GM15510 (cell line): Measurements from ENCODE around the gene TRABD2B.

Source experiments
- POLR2A ChIP-seq: IDR thresholded peaks from 3 replicates; pipeline ENCODE4 v1.6.1; 2011; ENCODE audit warnings: borderline replicate concordance; ENCODE audit not compliant: insufficient read length; ENCODE audit errors: extremely low read depth

The TRABD2B gene

DNA sequence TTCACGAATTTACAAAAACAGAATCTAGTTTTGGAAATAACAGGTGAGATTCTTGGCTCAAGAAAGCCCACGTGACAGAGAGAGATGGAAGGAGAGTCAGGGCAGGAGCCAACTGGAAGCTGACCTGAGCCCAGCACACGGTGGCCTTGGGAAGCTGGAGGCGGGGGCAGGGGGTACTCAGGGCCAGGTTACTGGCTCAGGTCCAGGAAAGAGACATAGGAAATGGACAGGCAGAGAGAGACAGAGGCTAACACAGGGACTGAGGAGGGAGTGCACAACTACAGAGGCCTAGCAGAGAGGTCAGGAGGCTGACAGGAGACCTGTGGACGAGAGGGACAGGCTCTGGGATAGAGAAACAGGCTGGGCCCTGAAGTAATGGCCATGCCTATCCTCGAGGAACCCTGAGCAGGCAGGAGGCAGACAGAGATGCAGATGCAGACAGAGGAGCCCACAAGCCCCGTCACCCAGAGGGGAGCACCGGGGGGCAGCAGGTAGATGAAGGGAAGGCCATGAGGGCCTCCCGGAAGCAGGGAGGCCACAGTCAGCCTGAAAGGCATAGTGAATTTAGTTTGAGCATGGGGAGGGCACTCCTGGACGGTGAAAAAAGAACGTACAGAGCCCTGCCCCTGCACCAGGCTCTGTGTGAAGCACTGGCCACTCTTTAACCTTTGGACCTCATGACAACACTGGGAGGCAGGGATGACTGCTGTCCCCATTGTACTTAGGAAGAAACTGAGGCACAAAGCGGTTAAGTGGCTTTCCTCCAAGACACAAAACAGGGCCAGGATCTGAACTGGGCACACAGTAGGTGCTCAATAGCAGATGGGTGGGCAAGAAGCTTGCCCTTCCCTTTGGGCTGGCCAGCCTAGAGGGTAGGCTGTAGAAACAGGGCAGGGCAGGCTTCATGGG lies 230.1 kb downstream of the TRABD2B start:
- no peak for TF ChIP-seq POLR2A

DNA sequence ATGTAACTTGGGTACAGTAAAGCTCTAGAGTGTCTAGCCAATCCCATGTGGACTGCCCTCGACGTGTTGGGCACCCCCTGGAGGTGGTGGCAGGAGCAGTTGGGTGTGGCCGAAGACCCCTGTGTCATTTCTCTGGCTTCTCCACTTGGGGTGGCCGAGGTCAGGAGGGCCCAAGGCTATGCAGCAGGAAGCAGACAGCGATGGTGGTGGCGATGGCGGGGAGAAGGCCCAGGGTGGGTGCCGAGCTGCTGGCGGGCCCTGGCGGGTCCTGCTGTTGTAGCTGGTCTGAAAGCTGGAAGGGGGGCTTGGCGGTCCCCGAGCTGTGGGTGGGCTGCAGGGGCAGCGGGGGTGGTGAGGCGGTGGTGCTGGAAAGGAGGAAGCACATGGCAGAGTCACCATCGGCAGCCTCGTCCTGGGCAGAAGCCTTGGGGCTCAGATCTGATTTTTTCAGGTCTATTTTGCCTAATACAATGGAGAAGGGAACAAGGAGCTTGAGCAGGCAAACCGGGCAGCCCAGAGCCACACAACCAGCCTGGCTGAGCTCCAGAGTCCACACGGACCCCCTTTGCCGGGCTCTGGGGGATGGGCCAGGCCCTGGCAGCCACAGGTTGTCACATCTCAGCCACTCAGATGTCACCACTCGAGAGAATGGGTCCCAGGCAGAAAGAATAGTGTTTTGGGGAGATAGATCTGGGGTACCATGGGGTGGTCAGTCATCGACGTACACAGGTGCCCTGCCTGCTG lies 231.3 kb downstream of the TRABD2B start:
- TF ChIP-seq POLR2A, result no peak

DNA sequence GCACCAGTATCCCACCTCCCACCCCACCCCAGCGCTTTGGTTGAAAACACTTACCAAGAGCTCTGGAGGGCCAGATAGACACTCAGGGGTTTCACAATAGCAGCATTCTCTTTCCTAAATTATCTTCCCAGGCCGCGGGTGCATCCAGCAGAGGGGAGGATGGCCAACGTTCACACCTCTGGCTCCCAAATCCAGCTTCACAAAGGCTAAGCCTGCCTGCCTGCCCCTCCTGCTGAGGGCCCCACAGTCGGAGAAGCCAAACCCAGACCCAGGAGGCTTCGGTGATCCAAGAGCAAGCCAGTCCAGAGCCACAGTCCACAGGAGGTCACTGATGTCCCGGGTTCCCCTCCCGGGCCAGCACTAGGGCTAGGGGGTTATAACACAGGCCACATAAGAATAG lies 231.9 kb downstream of the TRABD2B start:
- no peak for TF ChIP-seq POLR2A

DNA sequence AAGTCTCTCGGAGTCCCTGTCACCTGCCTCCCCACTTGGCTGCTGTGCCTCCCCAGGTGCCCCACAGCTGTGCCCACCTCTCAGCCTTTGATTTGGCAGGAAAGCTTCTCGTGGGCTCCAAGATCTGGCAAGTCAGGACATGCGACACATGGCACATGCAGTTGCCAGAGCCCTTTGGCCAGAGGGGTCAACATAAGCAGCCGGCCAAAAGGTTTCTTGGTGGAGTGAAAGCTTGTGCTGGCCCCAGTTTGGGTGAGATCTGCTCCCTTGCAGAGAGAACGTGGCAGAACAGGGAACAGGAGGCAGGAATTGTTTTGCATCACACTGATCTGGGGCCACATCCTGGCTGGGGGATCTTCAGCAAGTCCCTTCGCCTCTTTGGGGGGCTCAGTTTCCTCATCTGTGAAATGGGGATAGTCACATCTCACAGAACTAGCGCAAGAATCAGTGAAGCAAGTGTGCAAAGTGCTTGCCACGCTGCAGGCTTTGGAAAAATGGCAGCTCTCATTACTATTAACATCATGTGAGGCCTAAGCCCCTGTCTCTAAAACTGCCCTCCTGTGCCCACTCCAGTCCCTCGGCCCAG lies 232.6 kb downstream of the TRABD2B start:
- TF ChIP-seq POLR2A, result no peak

DNA sequence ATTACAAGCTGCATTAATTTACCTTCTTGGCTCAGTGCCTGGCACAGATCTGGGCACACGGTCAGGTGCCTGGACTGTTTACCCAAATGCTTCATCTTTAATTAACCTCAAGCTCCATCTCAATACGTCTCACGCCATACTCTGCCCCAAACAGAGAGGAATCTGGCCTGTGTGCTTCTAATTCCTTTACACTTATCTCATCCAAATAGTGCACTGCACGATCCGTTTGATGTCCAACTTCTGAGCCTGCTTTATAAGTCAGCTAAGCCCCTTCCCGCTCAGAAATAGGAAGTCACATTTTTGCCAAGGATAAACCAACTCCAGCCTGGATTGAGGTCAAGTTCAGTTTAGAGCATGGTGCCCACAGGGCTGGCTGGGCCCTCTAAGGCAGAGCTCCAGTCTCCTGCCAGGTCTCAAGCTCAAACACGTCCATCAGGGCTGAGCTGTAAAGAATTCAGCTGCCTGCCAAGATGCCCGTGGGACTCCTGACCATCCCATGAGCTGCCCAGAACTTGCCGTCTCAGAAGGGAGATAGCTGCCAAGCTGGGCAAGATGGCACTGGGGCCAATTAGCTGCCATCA lies 233.5 kb downstream of the TRABD2B start:
- no peak for TF ChIP-seq POLR2A

DNA sequence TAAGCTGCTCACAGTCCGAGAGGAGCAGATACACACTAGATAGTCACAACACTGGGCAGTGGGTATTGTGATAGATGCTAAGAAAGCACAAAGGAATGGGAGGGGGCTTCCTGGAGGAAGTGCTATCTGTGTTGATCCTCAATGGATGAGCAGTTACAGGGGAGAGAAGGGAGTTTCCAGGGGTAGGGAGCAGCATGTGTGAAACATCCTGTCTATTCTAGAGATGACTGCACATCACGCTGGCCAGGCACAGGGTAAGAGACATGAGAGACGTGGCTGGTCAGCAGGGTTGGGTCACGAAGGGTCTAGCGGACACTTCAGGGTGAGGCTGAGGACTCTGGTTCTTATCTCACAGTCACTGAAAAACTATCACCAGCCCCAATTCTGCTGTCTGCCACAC lies 235.2 kb downstream of the TRABD2B start:
- no peak for TF ChIP-seq POLR2A

DNA sequence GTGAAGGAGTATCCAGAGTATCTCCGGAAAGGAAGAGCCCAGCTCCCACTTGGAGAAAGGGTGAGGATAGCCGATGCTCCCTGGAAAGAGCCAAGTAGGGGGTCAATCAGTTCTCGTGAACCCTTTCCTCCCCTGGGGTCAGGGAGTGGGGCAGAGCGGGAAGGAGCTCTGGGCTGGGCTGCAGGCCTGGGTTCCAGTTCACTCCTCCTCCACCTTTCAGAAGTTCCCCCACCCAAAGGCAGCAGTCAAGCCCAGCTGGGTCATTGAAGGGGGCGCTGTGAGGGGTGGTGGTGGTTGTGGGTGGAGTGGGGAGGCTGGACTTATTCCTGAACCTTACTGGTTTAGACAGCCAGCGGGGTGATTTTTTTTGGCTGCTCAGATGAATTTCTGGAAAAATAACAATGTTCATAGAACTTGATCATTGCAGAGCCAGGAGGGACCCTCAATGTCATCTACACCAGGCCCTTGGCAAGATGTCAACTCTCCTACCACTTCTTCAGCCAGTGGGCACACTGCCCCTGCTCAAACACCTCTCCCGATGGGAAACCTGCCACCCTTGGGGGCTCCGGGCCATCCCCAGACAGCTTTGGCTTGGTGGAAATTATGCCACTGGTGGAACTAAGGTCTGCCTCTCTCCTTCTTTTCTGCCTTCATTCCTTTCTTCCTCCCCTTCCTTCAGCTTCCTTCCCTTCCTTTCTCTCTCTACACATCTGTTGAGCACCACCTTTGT lies 235.8 kb downstream of the TRABD2B start:
- no peak for TF ChIP-seq POLR2A

DNA sequence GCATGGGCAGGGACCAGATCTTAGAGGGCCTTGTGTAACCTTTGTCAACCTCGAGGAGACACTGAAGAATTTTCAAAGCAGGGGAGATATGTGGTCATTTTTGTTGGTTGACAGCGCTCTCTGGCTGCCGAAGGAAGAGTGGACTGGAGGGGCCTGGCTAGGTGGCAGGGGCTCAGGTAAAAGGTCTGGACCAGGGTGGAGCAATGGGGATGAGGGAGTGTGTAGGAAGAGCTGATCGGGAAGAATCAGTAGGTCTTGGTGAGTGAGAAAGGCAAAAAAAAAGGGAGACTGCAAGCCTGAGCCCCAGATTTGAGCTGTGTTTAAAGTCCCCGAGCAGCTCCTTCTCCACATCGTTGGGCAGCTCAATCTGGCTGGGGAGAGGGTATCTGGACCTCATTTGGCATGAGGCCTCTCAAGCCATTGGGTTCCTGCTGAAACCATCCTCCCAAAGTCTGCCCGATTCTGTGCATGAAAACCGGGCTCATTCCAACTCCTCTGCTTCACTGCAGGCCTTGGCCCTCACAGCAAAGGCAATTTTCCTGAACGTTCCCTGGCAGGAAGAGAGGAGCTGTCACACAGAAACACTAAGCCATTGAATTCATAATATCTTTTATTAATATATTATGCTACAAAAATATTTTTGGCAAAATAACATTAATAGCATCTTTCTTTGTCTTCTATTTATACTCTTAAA lies 237.1 kb downstream of the TRABD2B start:
- TF ChIP-seq POLR2A, result no peak

DNA sequence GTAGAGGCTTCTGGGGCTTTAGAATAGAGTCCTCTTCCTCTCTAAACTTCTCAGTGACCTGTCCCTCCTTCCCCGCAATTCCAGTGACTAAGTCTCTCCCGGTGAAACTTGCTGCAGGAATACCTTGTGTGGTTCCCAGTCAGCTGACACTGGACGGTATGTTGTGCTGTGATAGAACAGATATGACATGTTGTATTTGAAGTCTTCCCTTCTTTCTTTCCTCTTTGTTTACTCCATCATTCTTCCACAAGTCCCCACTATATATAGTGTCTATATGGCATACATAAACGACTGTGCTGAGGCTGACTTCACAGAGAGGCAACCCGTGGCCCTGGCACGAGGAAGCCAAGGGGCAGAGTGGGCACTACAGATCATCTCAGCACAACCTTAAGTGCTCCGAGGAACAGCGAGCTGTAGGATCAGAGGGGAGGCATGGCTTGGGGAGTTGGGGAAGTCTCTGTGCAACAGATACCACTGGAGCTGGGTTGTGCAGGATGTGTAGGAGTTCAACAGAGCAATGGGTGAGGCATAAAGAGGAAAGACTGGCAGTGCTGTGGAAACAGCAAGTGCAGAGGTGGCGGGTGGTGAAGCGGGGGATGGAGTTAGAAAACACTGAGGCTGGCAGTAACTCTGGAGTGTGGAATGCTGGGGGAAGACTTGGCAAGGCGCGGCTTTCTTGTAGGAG lies 237.8 kb downstream of the TRABD2B start:
- no peak for TF ChIP-seq POLR2A

DNA sequence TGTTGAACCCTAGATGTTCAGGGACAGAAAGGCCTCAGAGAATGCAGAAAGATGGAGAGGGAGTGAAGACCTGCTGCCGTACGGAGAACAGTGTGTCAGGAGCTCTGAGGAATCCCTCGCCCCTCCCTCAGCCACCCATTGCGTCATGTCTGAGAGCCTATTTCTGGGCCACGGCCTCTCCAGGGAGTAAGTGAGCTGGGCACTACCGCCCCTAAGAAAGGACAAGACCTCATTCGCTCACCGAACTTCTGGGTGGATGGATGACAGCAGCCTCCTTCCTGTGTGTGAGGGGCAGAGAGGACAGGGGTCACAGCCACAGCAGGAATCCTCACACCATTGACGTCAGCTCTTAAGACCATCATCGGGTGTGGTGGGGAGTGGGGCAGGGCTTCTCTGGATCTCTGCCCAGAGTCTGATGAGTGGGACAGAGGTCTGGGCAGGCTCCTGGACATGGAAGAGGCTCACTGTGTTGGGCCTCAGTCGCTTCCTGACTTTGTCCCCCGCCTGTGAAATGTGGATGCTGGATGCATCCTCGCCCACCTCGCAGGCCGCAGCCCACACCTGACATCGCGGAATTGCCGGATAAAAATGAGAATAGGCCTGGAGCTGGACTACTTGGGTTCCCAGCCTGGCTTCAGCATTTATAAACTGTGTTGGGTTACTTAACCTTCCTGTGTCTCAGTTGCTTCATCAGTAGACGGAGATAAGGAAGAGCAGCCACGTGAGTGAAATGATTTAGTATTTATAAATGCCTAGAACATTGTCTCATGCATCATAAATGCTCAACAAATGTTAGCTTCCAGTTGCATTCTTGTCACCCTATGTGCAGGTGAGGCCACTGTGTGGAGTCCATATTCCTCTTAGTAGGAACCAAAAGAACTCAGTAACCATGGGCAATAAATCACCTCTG lies 238.6 kb downstream of the TRABD2B start:
- no peak for TF ChIP-seq POLR2A

DNA sequence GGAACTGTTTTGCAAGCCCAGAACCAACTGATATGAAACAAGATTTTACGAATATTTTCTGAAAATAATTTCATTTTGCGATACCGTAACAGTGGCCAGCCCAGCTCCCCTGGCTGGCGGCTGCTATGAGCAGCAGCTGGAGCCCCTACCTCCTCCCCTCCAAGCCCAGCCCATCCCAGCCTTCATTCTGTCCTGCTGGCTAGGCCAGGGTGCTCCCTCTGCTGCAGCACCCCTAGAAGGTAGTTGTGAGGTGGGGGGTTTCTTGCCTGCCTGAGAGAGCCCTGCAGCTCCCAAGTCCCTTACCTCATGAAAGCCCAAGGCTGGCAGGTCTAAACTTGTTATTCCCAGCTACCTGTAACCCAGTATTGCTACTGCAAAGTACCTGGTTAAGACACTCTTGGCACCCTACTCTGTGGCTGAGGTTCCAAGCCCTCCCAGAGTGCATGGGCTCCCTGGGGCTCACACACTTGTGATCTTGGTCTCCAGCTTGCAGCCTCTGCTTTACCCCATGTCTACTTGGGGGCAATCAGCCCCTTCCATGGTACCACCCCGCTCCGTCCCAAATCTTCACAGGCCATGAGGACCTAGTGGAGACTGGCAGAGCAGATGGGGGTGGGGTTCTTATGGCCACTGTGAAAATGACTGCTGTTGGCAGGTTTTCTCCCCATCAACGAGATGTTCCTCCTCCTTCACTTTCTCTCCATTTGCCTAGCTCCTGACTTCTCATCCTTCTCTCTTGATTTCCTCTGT lies 239.8 kb downstream of the TRABD2B start:
- TF ChIP-seq POLR2A, result no peak

DNA sequence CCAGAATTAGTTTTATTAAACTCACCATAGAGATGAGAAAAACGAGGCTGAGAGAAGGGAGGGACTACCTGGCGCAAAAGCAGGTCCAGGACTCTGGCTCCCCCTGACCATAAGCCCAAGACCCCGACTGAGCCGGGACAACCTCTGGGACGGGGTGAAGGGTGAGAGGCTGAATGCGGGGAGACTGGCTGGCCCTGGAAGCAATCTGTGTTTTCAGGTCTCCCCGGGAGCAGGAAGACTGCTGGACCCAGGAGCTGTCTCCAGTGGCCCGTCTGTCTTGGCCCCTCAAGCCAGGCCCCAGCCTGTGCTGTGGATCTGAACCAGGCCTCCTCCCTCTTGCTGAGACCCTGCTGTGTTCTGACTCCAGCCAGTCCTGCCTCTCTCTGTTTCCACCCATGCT lies 240.8 kb downstream of the TRABD2B start:
- TF ChIP-seq POLR2A, result no peak

DNA sequence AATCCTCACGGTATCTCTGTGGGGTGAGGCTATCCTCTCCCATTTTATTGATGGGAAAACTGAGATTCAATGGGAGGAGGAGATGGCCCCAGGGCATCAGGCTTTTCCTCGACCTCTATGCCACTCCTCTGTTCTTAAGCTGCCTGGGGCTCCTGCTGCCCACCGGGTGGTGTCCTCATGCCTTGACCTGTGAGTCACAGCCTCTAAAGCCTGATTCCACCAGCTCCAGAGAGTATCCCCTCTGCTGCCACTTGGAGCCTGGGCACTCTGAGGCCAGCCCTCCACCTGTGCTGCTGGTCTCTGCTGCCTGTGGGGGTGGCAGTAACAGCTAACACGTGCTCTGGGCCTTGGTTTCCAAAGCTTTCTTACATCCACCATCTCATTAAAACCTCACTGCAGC lies 241.2 kb downstream of the TRABD2B start:
- TF ChIP-seq POLR2A, result no peak
